Testis (tissue), 3 donors: ENCODE results near the gene KCTD13. TPM values are rescaled to one million over a fixed set of nuclear protein-coding genes. Genes with fewer than 3 reads are reported as not detected.
A peak's percentile ranks its signal among the peaks of the same experiment; 100 is the strongest.

Experiments
- DNase-seq: peaks from one replicate; pipeline ENCODE4 v3.0.0-alpha.2; 2019
- H3K27ac ChIP-seq, 2 donors: fragments of 200-600 bp; sonication (generic); one replicate each; pipeline ENCODE4 v1.5.1; 2019
- H3K27me3 ChIP-seq: fragments of 200-600 bp; sonication (generic); one replicate; pipeline ENCODE4 v1.5.1; 2019
- H3K36me3 ChIP-seq: fragments of 200-600 bp; sonication (generic); one replicate; pipeline ENCODE4 v1.5.1; 2017; ENCODE audit warnings: low read depth; ENCODE audit errors: missing control alignments
- H3K4me1 ChIP-seq: fragments of 200-600 bp; sonication (generic); one replicate; pipeline ENCODE4 v1.5.1; 2019
- H3K4me3 ChIP-seq, 2 donors: fragments of 200-600 bp; sonication (generic); one replicate each; pipeline ENCODE4 v1.5.1; 2017 to 2019
- H3K9me3 ChIP-seq: fragments of 200-600 bp; sonication (generic); one replicate; pipeline ENCODE4 v1.5.1; 2017
- POLR2A ChIP-seq: fragments of 450-650 bp; IDR thresholded peaks from one replicate; pipeline ENCODE4 v1.6.1; 2017; ENCODE audit warnings: antibody characterized with exemption, mild to moderate bottlenecking, moderate library complexity
- WGBS, 2 donors: methylation state at CpG; one replicate each; pipeline ENCODE4 v1.1.5; 2018; 5-methylcytosine and 5-hydroxymethylcytosine counted together
- intact Hi-C: fragments of 100-400 bp; cut with DNase I; formaldehyde crosslinking; loops from one replicate; pipeline ENCODE4 v1.15.1; 2023; ENCODE audit warnings: low total_unique reads
- polyA plus RNA-seq: library from polyadenylated mRNA; stranded (reverse); fragments of 350-450 nt; fragmentation: Illumina TruSeq; extraction: RNeasy Lipid Tissue Mini Kit (QIAGEN cat#74804); gene quantifications from one replicate; pipeline ENCODE4 v1.2.3, GENCODE V29; 2014; ENCODE audit warnings: low read depth, low replicate concordance; ENCODE audit not compliant: insufficient read depth
- total RNA-seq, 2 donors: library from RNA; depleted of rRNA; stranded (reverse); fragments of >200 nt; gene quantifications; one replicate each; pipeline ENCODE4 v1.2.3, GENCODE V29; 2016
- TF ChIP-seq, protein P1 (sequence below), 3 experiments: fragments of 450-650 bp in 2 of 3; fragments of 200-600 bp in 1 of 3; sonication (generic) in 1 of 3; IDR thresholded peaks; one replicate each; pipeline ENCODE4 v1.5.1; 2016 to 2019; ENCODE audit warnings: antibody characterized with exemption in 3 of 3, mild to moderate bottlenecking in 2 of 3, moderate library complexity in 1 of 3

KCTD13 gene
- total and polyA plus RNA-seq, 3 donors from 2014 or later = 126 to 241 (median 202) TPM

DNA sequence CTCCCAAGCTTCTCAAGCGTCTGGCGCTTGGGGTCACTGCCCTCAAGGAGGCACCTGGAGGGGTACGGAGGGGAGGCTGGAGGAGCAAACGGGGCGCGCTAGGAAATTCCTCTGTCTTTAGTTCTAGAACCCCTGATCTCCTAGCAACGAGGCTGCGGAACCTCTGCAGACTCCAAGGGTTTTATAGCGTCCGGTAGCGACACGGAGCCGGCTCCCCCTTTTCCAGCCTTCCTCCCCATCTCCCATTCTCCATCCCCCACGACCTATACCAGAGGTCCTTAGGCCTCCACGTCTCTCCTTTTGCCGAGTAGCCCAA lies 62.4 kb downstream of the KCTD13 start:
- intact Hi-C loops = no loop called here
- no peaks in the 10 kb centered on the region for H3K9me3 ChIP-seq
- 21 to 48% methylated on average over 10 to 16 of the region's 16 CpGs for WGBS, 2 donors
- peak overlapping the region; percentile 91 to 98 for H3K27ac ChIP-seq
- H3K36me3 ChIP-seq = no peaks in the 10 kb centered on the region
- peak overlapping the region; percentile 87 to 97 for H3K4me3 ChIP-seq
- peaks cover 12% of the 10 kb centered on the region for H3K4me1 ChIP-seq
- no peak for TF ChIP-seq POLR2A
- TF ChIP-seq, protein P1, sequence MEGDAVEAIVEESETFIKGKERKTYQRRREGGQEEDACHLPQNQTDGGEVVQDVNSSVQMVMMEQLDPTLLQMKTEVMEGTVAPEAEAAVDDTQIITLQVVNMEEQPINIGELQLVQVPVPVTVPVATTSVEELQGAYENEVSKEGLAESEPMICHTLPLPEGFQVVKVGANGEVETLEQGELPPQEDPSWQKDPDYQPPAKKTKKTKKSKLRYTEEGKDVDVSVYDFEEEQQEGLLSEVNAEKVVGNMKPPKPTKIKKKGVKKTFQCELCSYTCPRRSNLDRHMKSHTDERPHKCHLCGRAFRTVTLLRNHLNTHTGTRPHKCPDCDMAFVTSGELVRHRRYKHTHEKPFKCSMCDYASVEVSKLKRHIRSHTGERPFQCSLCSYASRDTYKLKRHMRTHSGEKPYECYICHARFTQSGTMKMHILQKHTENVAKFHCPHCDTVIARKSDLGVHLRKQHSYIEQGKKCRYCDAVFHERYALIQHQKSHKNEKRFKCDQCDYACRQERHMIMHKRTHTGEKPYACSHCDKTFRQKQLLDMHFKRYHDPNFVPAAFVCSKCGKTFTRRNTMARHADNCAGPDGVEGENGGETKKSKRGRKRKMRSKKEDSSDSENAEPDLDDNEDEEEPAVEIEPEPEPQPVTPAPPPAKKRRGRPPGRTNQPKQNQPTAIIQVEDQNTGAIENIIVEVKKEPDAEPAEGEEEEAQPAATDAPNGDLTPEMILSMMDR (IDR thresholded peaks at IDR 0.05) = no peak
- no peak for DNase-seq
- H3K27me3 ChIP-seq = no peaks in the 10 kb centered on the region

DNA sequence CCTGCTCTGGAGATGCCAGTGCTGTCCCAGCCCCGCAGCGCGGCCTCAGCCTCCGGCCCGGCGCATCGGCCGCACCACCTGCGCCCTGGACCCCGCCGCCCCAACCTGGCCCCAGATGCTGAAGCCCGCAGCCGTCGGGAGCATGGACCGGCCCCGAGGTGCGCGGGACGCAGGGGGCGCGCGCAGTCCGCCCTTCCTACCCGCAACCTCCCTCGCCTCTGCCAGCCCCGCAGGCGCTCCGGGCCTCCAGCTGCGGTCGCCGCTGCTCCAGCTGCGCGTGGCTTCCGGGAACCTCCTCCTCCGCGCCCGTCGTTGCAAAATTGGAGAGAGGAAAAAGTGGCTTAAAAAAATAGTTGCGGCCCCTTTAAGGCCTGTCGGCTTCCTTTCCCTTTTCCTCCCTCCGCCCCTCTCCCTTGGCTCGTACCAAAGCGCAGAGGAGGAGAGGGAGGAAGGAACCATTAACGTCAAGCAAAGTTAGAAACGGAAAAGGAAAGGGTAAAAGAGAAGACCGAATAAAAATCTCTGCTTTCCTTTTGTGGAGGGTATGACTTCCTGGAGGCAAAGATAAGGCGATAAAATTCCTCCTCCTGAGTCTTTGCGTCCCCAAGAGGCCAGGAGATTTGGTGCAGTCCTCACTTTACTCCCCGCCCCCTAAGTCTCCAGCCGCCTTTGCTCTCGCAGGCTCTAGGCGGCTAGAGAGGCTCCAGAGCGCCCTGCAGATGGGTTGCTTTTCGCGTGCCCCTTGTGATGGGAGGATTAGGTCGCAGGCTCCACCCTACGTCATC lies 63.0 kb downstream of the KCTD13 start, which contains the start of gene CDIPT:
TSS of gene CDIPT (minus strand) at position 343 of the 785 bp plus-strand sequence. CDS start 369 bp downstream, outside the sequence.
- no peak for TF ChIP-seq POLR2A
- TF ChIP-seq, protein P1 (IDR thresholded peaks at IDR 0.05) = peak; percentile 42 to 84 (median 81)
- intact Hi-C loops = no loop called here
- Histone ChIP-seq H3K27me3 (no peaks in the 10 kb centered on the region), H3K4me1 (peaks cover 12% of the 10 kb centered on the region), H3K27ac (peak within 1 kb of the TSS; percentile 91 to 98), H3K4me3 (peak within 1 kb of the TSS; percentile 87 to 97), H3K36me3 (no peaks in the 10 kb centered on the region), H3K9me3 (no peaks in the 10 kb centered on the region)
- peak; percentile 97 for DNase-seq
- WGBS, 2 donors = 0 to 1% methylated on average over 27 to 56 of the region's 57 CpGs

- peaks cover 12% of the 10 kb centered on the region for H3K4me1 ChIP-seq
- H3K4me3 ChIP-seq = peak overlapping the region; percentile 87 to 97
- H3K27me3 ChIP-seq = no peaks in the 10 kb centered on the region
- 1% methylated on average over 23 to 27 of the region's 27 CpGs for WGBS, 2 donors
- peak overlapping the region; percentile 91 to 98 for H3K27ac ChIP-seq
- peak; percentile 76 for DNase-seq
- no peaks in the 10 kb centered on the region for H3K9me3 ChIP-seq
- intact Hi-C loops = no loop called here
- H3K36me3 ChIP-seq = no peaks in the 10 kb centered on the region
- no peak for TF ChIP-seq POLR2A
- TF ChIP-seq, protein P1 (IDR thresholded peaks at IDR 0.05) = peak in 1 of 3 experiments; percentile 27
Measured at GRCh38 chr16:29862383-29862883, 63.6 kb downstream of the KCTD13 start.

- intact Hi-C loops = no loop called here
- Histone ChIP-seq H3K4me3 (no peak overlapping the region), H3K36me3 (no peaks in the 10 kb centered on the region), H3K9me3 (no peaks in the 10 kb centered on the region), H3K4me1 (peaks cover 12% of the 10 kb centered on the region), H3K27ac (no peak overlapping the region), H3K27me3 (no peaks in the 10 kb centered on the region)
- TF ChIP-seq, protein P1 (IDR thresholded peaks at IDR 0.05) = no peak
- no peak for TF ChIP-seq POLR2A
- 82% methylated on average over 9 of the region's 9 CpGs for WGBS, 2 donors
- DNase-seq = no peak
Measured at GRCh38 chr16:29860218-29860617, 65.8 kb downstream of the KCTD13 start.
